Heart left ventricle (tissue), 16 donors: ENCODE data around the gene DNAJB14. TPM values are rescaled to one million over a fixed set of nuclear protein-coding genes. Genes with fewer than 3 reads are reported as not detected.

Experiments
- ATAC-seq, 4 donors: fragments of 200-7000 bp; cut with Tn5 transposase; one replicate each; pipeline ENCODE4 v1.9.1; 2020 to 2022; ENCODE audit warnings: moderate library complexity in 4 of 4, mild to moderate bottlenecking in 3 of 4, moderate number of reproducible peaks in 1 of 4
- DNase-seq, 5 donors: peaks; one replicate each; pipeline ENCODE4 v3.0.0-alpha.2; 2020
- H3K27ac ChIP-seq, 12 donors: fragments of 200-600 bp; sonication (generic) in 4 of 12; one replicate each; pipeline versions ENCODE4 v1.5.0 to v1.8.0; 2016 to 2022; ENCODE audit warnings: mild to moderate bottlenecking in 2 of 12
- H3K27me3 ChIP-seq, 9 donors: fragments of 200-600 bp; sonication (generic) in 2 of 9; one replicate each; pipeline versions ENCODE4 v1.5.1 to v1.8.0; 2016 to 2022; ENCODE audit warnings: mild to moderate bottlenecking in 3 of 9
- H3K36me3 ChIP-seq, 9 donors: fragments of 200-600 bp; sonication (generic) in 2 of 9; one replicate each; pipeline versions ENCODE4 v1.5.0 to v1.8.0; 2018 to 2022; ENCODE audit warnings: mild to moderate bottlenecking in 2 of 9
- H3K4me1 ChIP-seq, 12 donors: fragments of 200-600 bp; sonication (generic) in 4 of 12; one replicate each; pipeline versions ENCODE4 v1.5.0 to v1.8.0; 2016 to 2022; ENCODE audit warnings: mild to moderate bottlenecking in 3 of 12
- H3K4me3 ChIP-seq, 12 donors: fragments of 200-600 bp; sonication (generic) in 4 of 12; one replicate each; pipeline versions ENCODE4 v1.5.0 to v1.8.0; 2017 to 2022; ENCODE audit warnings: mild to moderate bottlenecking in 9 of 12, moderate library complexity in 4 of 12
- H3K9me3 ChIP-seq, 12 donors: fragments of 200-600 bp; sonication (generic) in 4 of 12; one replicate each; pipeline versions ENCODE4 v1.5.0 to v1.8.0; 2016 to 2022; ENCODE audit warnings: mild to moderate bottlenecking in 1 of 12
- CTCF ChIP-seq, 12 donors: fragments of 200-600 bp; sonication (generic) in 4 of 12; IDR thresholded peaks; one replicate each; pipeline versions ENCODE4 v1.5.0 to v1.8.0; 2018 to 2022; ENCODE audit warnings: antibody characterized with exemption in 12 of 12, mild to moderate bottlenecking in 5 of 12
- POLR2A ChIP-seq, 2 donors: fragments of 450-650 bp; IDR thresholded peaks; one replicate each; pipeline ENCODE4 v1.6.1; 2017; ENCODE audit warnings: antibody characterized with exemption in 2 of 2, mild to moderate bottlenecking in 2 of 2, moderate library complexity in 2 of 2
- WGBS, 4 donors: extraction: QIAGEN DNeasy Blood & Tissue Kit in 2 of 4; methylation state at CpG; one replicate each; pipeline versions ENCODE4 v1.1.5 to v1.1.7; 2013 to 2018; 5-methylcytosine and 5-hydroxymethylcytosine counted together
- intact Hi-C, 10 donors: fragments of 100-400 bp; cut with DNase I; formaldehyde crosslinking; loops; one replicate each; pipeline versions ENCODE4 v1.11.1 to v1.14.2; 2022
- polyA plus RNA-seq, 2 donors: library from polyadenylated mRNA; stranded (reverse); fragments of 200-250 nt; gene quantifications; one replicate each; pipeline ENCODE4 v1.2.3, GENCODE V29; 2013
- total RNA-seq, 9 donors: library from RNA; depleted of rRNA in 2 of 9; stranded (reverse); fragments of >200 nt in 2 of 9; fragmentation: NEBNext Ultra II Directional in 3 of 9; extraction: Animal tissue kit (Norgen Biotek cat#: 25700) in 3 of 9; gene quantifications; one replicate each; pipeline versions ENCODE4 v1.1.0 to v1.2.4, GENCODE V29; 2016 to 2023
- donor health status: ischemic (EF 13 %, LVEDD 7.1; RV severe dilation, severe dysfunction).
- donor health status: healthy with polysubstance abuse.
- donor health status: DM: no; HTN: yes; CAD: no.
- donor health status: DM: no; HTN: no; CAD: no.
- donor health status: ischemic (EF 25% LVEDD 6.9; RV normal size, moderate dysfunction).
- donor health status: ischemic (EF 25% LVEDD 5.7; RV mildly dilated, moderate dysfunction).
- donor health status: healthy.
- donor health status: DM: yes; HTN: yes; CAD: no.
- donor health status: ischemic (EF 35%, LVEDD 5.7; RV mildly dilated, moderate dysfunction).
- donor health status: nonischemic (EF 11% LVEDD 7.7; RV severe dilation, severe dysfunction).
- donor health status: DM: yes; HTN: yes; CAD: no.
- donor health status: PGD.
- donor health status: ischemic (EF 29% LVEDD 5.4; RV normal size, mild dysfunction).
- donor health status: nonischemic (EF 23%, LVEDD 6.1; RV moderate dilation, normal function).

DNAJB14 gene
- total and polyA plus RNA-seq, 11 donors = 5.4 to 26.7 (median 15.9) TPM

GRCh38 chr4:99861120-99861905, 85.1 kb downstream of the DNAJB14 start:
- Histone ChIP-seq H3K27ac (no peak overlapping the region), H3K27me3 (peaks cover 0 to 3% (median 0%) of the 10 kb centered on the region in 9 donors), H3K4me3 (no peak overlapping the region), H3K4me1 (peaks cover 0 to 17% (median 0%) of the 10 kb centered on the region in 12 donors), H3K9me3 (no peaks in the 10 kb centered on the region), H3K36me3 (peaks cover 0 to 6% (median 0%) of the 10 kb centered on the region in 9 donors)
- ATAC-seq (no peak), DNase-seq (no peak)
- no peak for TF ChIP-seq CTCF (IDR thresholded peaks at IDR 0.05)
- TF ChIP-seq POLR2A (IDR thresholded peaks at IDR 0.05) = no peak
- intact Hi-C loops = no loop called here
- WGBS, 4 donors = 50 to 65% (median 56%) methylated on average over 5 of the region's 5 CpGs

GRCh38 chr4:99860521-99860920, 85.9 kb downstream of the DNAJB14 start:
- WGBS, 4 donors = 59 to 66% (median 63%) methylated on average over 2 of the region's 2 CpGs
- Histone ChIP-seq H3K27me3 (no peaks in the 10 kb centered on the region), H3K27ac (no peak overlapping the region), H3K9me3 (no peaks in the 10 kb centered on the region), H3K4me1 (peaks cover 0 to 23% (median 0%) of the 10 kb centered on the region in 12 donors), H3K4me3 (no peak overlapping the region), H3K36me3 (peaks cover 0 to 6% (median 0%) of the 10 kb centered on the region in 9 donors)
- TF ChIP-seq POLR2A (IDR thresholded peaks at IDR 0.05) (no peak), CTCF (IDR thresholded peaks at IDR 0.05) (no peak)
- intact Hi-C loops = no loop called here
- ATAC-seq (no peak), DNase-seq (no peak)

GRCh38 chr4:99859618-99860017, 86.8 kb downstream of the DNAJB14 start:
- H3K4me3 ChIP-seq = no peak overlapping the region
- intact Hi-C loops = no loop called here
- TF ChIP-seq CTCF (IDR thresholded peaks at IDR 0.05) (no peak), POLR2A (IDR thresholded peaks at IDR 0.05) (no peak)
- no peaks in the 10 kb centered on the region for H3K36me3 ChIP-seq
- no peak for DNase-seq
- WGBS, 4 donors = 87 to 91% (median 88%) methylated on average over 2 of the region's 2 CpGs
- ATAC-seq = no peak
- H3K4me1 ChIP-seq = peaks cover 0 to 32% (median 0%) of the 10 kb centered on the region in 12 donors
- H3K27ac ChIP-seq = no peak overlapping the region
- no peaks in the 10 kb centered on the region for H3K9me3 ChIP-seq
- no peaks in the 10 kb centered on the region for H3K27me3 ChIP-seq

- no peaks in the 10 kb centered on the region for H3K27me3 ChIP-seq
- DNase-seq = no peak
- intact Hi-C loops = no loop called here
- TF ChIP-seq CTCF (IDR thresholded peaks at IDR 0.05) (no peak), POLR2A (IDR thresholded peaks at IDR 0.05) (no peak)
- ATAC-seq = no peak
- H3K36me3 ChIP-seq = no peaks in the 10 kb centered on the region
- no peaks in the 10 kb centered on the region for H3K9me3 ChIP-seq
- WGBS, 4 donors = 51 to 57% (median 56%) methylated on average over 3 of the region's 3 CpGs
- peak overlapping the region in 1 of 12 donors; percentile 90 for H3K27ac ChIP-seq
- peaks cover 0 to 39% (median 0%) of the 10 kb centered on the region in 12 donors for H3K4me1 ChIP-seq
- no peak overlapping the region for H3K4me3 ChIP-seq
These were observed 89.1 kb downstream of the DNAJB14 start for GRCh38 chr4:99857307-99857706.
